ENCODE results near the gene CHD9NB.
"Not testable (repeated sequence)": the region's sequence is repeated elsewhere in the genome, so short reads cannot be mapped to it uniquely, and the experiment has no call there.

CHD9NB gene

DNA sequence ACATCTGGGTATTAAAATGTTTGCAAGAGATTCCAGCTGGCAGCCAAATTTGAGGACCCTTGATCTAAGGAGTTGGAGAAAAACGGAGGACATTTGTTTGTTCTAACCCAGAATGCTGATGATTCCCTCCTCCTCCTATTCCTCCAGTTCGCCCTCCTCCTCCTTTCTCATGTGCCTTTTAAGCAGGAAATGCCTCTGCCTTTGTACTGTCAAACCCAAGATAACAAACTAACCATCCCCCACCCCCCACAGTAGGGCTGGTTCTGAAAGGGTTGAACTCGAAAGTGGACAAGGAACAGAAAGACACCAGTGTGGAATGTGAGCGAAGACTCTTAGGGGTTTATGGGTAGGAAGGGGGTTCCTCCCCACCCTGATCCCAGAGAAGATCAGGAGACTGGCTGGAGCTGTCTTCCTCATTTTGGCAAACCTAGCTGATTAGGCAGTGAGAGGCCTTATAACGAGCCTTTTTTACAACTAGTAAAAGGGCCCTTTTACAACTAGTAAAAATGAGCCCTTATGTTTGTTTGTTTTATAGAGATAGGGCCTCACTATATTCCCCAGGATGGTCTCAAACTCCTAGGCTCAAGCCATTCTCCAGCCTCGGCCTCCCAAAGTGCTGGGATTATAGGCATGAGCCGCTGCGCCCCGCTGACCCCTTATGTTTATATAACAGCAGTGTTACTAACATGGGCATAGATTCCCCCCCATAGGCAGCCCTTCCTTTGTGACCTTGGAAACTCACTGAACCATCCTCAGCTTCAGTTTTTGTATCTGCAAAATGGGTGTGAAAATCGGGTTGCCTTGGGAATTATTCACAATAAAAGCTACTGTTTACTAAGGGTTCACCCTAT is 3.1 kb upstream of the CHD9NB start:
- no peak for TF ChIP-seq SUZ12 (IDR thresholded peaks at IDR 0.05; ENCODE audit: extremely low read depth, insufficient read depth, insufficient read length)
- no peak for TF ChIP-seq YY1 (IDR thresholded peaks at IDR 0.05; ENCODE audit: insufficient read depth, insufficient read length)
- TF ChIP-seq ZNF274 (IDR thresholded peaks at IDR 0.05; ENCODE audit: low read depth, low read length), result no peak
- DNase-seq (ENCODE audit: low read depth, low spot score), result peak; percentile 78
- H3K36me3 ChIP-seq (ENCODE audit: insufficient read depth, insufficient read length, low read length), result peaks cover 25% of the 10 kb centered on the region
- H3K9me3 ChIP-seq (ENCODE audit: insufficient read depth, low read length), result no peaks in the 10 kb centered on the region
- peaks cover 10% of the 10 kb centered on the region for H3K4me1 ChIP-seq (ENCODE audit: insufficient read depth, insufficient read length)
- H3K4me3 ChIP-seq (ENCODE audit: insufficient read length, low read depth), result peak overlapping the region; percentile 73
- peaks cover 5% of the 10 kb centered on the region for H3K27me3 ChIP-seq (ENCODE audit: insufficient read depth, insufficient read length)
- peak overlapping the region; percentile 96 for H3K9ac ChIP-seq (ENCODE audit: insufficient read length, low read depth)

GRCh38 chr16:53054670-53055485 is 2.2 kb upstream of the CHD9NB start, which contains the start of gene CHD9:
Gene CHD9, plus strand, starts transcription at chr16:53054991. Its CDS starts 101,099 bp downstream, at chr16:53156090.
- H3K36me3 ChIP-seq (ENCODE audit: insufficient read depth, insufficient read length, low read length), result peaks cover 16% of the 10 kb centered on the region
- no peaks in the 10 kb centered on the region for H3K9me3 ChIP-seq (ENCODE audit: insufficient read depth, low read length)
- H3K9ac ChIP-seq (ENCODE audit: insufficient read length, low read depth), result peak within 1 kb of the TSS; percentile 96
- H3K4me1 ChIP-seq (ENCODE audit: insufficient read depth, insufficient read length), result peaks cover 10% of the 10 kb centered on the region
- peak; percentile 81 for DNase-seq (ENCODE audit: low read depth, low spot score)
- peak within 1 kb of the TSS; percentile 73 for H3K4me3 ChIP-seq (ENCODE audit: insufficient read length, low read depth)
- TF ChIP-seq YY1 (IDR thresholded peaks at IDR 0.05; ENCODE audit: insufficient read depth, insufficient read length) (peak; percentile 9), SUZ12 (IDR thresholded peaks at IDR 0.05; ENCODE audit: extremely low read depth, insufficient read depth, insufficient read length) (no peak)
- peaks cover 5% of the 10 kb centered on the region for H3K27me3 ChIP-seq (ENCODE audit: insufficient read depth, insufficient read length)

DNA sequence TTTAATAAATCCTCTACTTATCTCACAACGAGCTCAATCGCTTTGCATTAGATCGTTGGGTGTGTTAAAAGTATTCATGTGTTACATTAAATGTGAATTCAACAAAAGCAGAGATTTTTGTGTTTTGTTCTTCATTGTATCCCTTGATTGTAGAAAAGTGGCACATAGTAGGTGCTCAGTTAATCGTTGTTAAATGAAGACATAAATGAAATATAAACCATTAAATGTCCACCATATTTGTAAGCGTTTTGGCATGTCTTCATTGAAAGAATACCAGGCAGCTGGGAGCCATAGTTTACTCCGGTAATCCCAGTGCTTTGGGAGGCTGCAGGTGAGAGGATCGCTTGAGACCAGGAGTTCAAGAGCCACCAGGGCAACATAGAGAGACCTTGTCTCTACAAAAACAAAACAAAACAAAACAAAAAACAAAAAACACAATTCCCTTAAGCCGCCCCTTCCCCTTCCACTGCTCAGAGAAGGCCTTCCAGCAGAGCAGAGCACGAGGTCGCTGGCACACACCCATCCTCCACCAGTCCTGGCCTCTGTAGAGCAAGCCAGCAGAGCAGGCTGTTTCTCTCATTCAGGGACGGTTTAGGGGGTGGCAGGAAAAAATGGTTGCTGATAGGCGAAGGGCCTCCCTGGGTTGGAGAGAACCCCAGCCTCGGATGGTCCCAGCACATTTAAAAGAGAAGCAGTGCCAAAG is 1.4 kb upstream of the CHD9NB start:
- no peaks in the 10 kb centered on the region for H3K9me3 ChIP-seq (ENCODE audit: insufficient read depth, low read length)
- no peak for DNase-seq (ENCODE audit: low read depth, low spot score)
- no peak for TF ChIP-seq SUZ12 (IDR thresholded peaks at IDR 0.05; ENCODE audit: extremely low read depth, insufficient read depth, insufficient read length)
- TF ChIP-seq YY1 (IDR thresholded peaks at IDR 0.05; ENCODE audit: insufficient read depth, insufficient read length), result no peak
- no peak for TF ChIP-seq ZNF274 (IDR thresholded peaks at IDR 0.05; ENCODE audit: low read depth, low read length)
- H3K36me3 ChIP-seq (ENCODE audit: insufficient read depth, insufficient read length, low read length), result peaks cover 14% of the 10 kb centered on the region
- H3K4me1 ChIP-seq (ENCODE audit: insufficient read depth, insufficient read length), result peaks cover 10% of the 10 kb centered on the region
- H3K4me3 ChIP-seq (ENCODE audit: insufficient read length, low read depth), result peak overlapping the region; percentile 73
- peak overlapping the region; percentile 96 for H3K9ac ChIP-seq (ENCODE audit: insufficient read length, low read depth)
- peaks cover 5% of the 10 kb centered on the region for H3K27me3 ChIP-seq (ENCODE audit: insufficient read depth, insufficient read length)

DNA sequence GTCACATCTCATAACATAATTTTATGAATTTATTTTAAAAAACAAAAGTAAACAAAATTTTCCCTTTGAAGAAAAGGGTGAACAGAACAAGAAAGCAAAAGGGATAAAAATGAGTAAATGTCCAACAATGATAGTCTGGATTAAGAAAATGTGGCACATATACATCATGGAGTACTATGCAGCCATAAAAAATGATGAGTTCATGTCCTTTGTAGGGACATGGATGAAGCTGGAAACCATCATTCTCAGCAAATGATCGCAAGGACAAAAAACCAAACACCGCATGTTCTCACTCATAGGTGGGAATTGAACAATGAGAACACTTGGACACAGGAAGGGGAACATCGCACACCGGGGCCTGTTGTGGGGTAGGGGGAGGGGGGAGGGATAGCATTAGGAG is 1.4 kb downstream of the CHD9NB start:
- not testable (repeated sequence) for H3K9ac ChIP-seq (ENCODE audit: insufficient read length, low read depth); H3K4me3 ChIP-seq (ENCODE audit: insufficient read length, low read depth); H3K36me3 ChIP-seq (ENCODE audit: insufficient read depth, insufficient read length, low read length); DNase-seq (ENCODE audit: low read depth, low spot score); H3K9me3 ChIP-seq (ENCODE audit: insufficient read depth, low read length); H3K27me3 ChIP-seq (ENCODE audit: insufficient read depth, insufficient read length); H3K4me1 ChIP-seq (ENCODE audit: insufficient read depth, insufficient read length)

DNA sequence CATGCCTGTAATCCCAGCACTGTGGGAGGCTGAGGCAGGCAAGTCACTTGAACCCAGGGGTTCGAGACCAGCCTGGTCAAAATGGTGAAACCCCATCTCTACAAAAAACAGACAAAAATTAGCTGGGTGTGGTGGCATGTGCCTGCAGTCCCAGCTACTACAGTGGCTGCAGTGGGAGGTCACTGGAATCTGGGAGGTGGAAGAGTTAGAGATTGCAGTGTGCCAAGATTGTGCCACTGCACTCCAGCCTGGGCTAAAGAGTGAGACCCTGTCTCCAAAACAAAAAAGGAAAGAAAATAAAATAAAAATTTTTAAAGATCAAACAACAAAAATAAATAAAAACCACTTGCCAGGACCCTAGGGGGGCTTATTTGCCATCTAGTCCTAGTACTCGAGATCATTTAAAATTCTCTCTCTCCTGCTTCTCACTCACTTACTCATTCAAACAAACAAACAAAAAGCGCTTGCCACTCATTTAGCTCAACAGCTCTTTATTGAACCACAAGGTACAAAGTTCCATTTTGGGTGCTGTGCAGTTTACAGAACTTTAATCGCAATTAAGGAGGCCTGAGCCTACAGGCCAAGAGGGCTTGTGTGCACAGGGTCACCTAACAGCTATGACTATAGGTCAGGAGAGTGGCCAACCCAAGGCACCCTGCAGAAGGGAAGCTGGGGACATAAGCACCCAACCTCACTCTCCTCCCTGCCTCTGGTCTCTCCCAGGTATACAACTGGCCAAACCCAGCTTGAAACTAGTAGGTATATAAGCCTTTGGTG is 4.4 kb downstream of the CHD9NB start:
- DNase-seq (ENCODE audit: low read depth, low spot score), result no peak
- H3K4me1 ChIP-seq (ENCODE audit: insufficient read depth, insufficient read length), result peaks cover 4% of the 10 kb centered on the region
- no peak overlapping the region for H3K4me3 ChIP-seq (ENCODE audit: insufficient read length, low read depth)
- no peak for TF ChIP-seq ZNF274 (IDR thresholded peaks at IDR 0.05; ENCODE audit: low read depth, low read length)
- TF ChIP-seq SUZ12 (IDR thresholded peaks at IDR 0.05; ENCODE audit: extremely low read depth, insufficient read depth, insufficient read length), result no peak
- TF ChIP-seq YY1 (IDR thresholded peaks at IDR 0.05; ENCODE audit: insufficient read depth, insufficient read length), result no peak
- no peaks in the 10 kb centered on the region for H3K36me3 ChIP-seq (ENCODE audit: insufficient read depth, insufficient read length, low read length)
- H3K9ac ChIP-seq (ENCODE audit: insufficient read length, low read depth), result no peak overlapping the region
- H3K9me3 ChIP-seq (ENCODE audit: insufficient read depth, low read length), result no peaks in the 10 kb centered on the region
- peaks cover 8% of the 10 kb centered on the region for H3K27me3 ChIP-seq (ENCODE audit: insufficient read depth, insufficient read length)

GRCh38 chr16:53047515-53047914 is 5.2 kb downstream of the CHD9NB start:
- H3K27me3 ChIP-seq (ENCODE audit: insufficient read depth, insufficient read length); H3K36me3 ChIP-seq (ENCODE audit: insufficient read depth, insufficient read length, low read length); H3K9me3 ChIP-seq (ENCODE audit: insufficient read depth, low read length); H3K4me3 ChIP-seq (ENCODE audit: insufficient read length, low read depth); DNase-seq (ENCODE audit: low read depth, low spot score); H3K9ac ChIP-seq (ENCODE audit: insufficient read length, low read depth); H3K4me1 ChIP-seq (ENCODE audit: insufficient read depth, insufficient read length): not testable (repeated sequence)

Measured in NT2/D1 (cell line).